BLaER1 treated with 17β-estradiol and CSF1 and Interleukin-3, amounts not matched to agents 10 nM and 100 nM (cell line): Measurements from ENCODE around the gene SULT4A1.
A peak's percentile ranks its signal among the peaks of the same experiment; 100 is the strongest.

ENCODE experiments used
- H3K27ac ChIP-seq, 11 experiments: shearing (Covaris generic); formaldehyde crosslinking; 2 replicates each; pipeline ENCODE4 v1.8.1; 2022
- H3K27me3 ChIP-seq, 11 experiments: shearing (Covaris generic); formaldehyde crosslinking; 2 replicates each; pipeline ENCODE4 v1.8.1; 2022
- H3K36me3 ChIP-seq, 11 experiments: shearing (Covaris generic); formaldehyde crosslinking; 2 replicates each; pipeline ENCODE4 v1.8.1; 2022
- H3K4me1 ChIP-seq, 10 experiments: shearing (Covaris generic); formaldehyde crosslinking; 2 replicates each; pipeline ENCODE4 v1.8.1; 2022
- H3K4me2 ChIP-seq, 11 experiments: shearing (Covaris generic); formaldehyde crosslinking; 2 replicates each; pipeline ENCODE4 v1.8.1; 2022
- H3K4me3 ChIP-seq, 10 experiments: shearing (Covaris generic); formaldehyde crosslinking; 2 replicates each; pipeline ENCODE4 v1.8.1; 2022
- H3K9ac ChIP-seq, 11 experiments: shearing (Covaris generic); formaldehyde crosslinking; 2 replicates each; pipeline ENCODE4 v1.8.1; 2022
- H3K9me3 ChIP-seq, 11 experiments: shearing (Covaris generic); formaldehyde crosslinking; replicated peaks in 1 of 11; 2 replicates each; pipeline ENCODE4 v1.8.1; 2022
- H4K20me1 ChIP-seq, 11 experiments: shearing (Covaris generic); formaldehyde crosslinking; 2 replicates each; pipeline ENCODE4 v1.8.1; 2022
- Cebpa-rat ChIP-seq, 11 experiments: shearing (Covaris generic); IDR thresholded peaks; 2 replicates each; pipeline ENCODE4 v1.8.1; 2022

SULT4A1 gene

DNA sequence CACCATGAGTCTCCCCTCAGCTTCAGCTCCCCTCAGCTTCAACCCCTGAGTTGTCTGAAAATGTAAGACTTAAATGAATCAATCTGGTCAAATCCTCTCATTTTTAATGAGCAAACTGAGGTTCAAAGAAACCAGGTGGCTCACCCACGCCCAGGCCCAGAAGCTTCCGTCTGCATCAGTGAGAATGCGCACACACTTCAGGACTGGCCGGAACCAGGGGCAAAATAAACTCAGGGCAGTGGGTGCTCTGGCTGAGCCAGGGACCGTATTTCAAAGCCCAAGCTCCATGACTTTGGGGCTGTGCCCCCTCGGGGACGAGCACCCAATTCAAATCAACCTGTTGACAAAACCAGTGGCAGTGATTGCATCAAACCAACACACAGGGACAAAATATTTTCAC lies 3.1 kb downstream of the SULT4A1 start:
- H3K4me3 ChIP-seq = no peak overlapping the region
- peaks cover 12 to 23% (median 19%) of the 10 kb centered on the region in 11 experiments; a peak in 21 of 22 replicates for H3K9me3 ChIP-seq
- no peak overlapping the region for H3K9ac ChIP-seq
- H3K4me1 ChIP-seq = peaks cover 0 to 9% (median 5%) of the 10 kb centered on the region in 10 experiments; a peak in 7 of 20 replicates
- no peaks in the 10 kb centered on the region; a peak in 2 of 22 replicates for H4K20me1 ChIP-seq
- no peak overlapping the region for H3K27ac ChIP-seq
- no peaks in the 10 kb centered on the region for H3K36me3 ChIP-seq
- TF ChIP-seq Cebpa-rat (IDR thresholded peaks at IDR 0.05) = no peak
- H3K27me3 ChIP-seq = no peaks in the 10 kb centered on the region
- H3K4me2 ChIP-seq = no peak overlapping the region

DNA sequence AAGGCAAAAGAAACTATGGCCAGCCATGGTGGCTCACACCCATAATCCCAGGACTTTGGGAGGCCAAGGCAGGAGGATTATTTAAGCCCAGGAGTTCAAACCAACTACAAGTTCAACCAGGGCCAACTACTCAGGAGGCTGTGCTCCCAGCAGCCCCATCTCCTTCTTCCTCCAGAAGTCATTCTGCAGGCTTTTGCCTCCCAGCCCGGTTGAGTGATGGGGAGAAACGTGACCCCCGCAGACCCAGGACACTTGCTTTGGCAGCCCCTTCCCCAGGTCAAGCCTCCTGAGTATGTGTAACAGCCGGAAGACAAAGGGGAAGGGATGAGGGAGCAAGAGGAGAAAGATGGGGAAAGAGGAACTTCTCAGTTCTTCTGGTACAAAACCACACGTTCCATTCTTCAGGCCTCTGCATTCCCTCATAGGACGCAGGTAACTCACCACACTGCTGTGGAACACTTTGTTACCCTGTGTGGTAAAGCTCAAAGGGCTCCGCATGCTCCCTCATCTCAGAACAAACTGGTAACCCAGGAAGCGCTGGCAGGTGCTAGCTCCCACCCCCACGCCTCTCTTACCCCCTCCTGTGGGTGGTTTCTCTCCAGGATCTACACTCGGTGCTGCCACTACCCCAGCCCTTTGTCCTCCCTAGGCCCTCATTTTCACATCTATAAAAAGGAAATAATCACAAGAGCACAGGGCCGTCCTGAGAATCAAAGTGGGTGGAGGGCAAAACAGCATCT lies 4.0 kb downstream of the SULT4A1 start:
- Histone ChIP-seq H3K4me2 (peak overlapping the region in 1 of 11 experiments; percentile 24; a peak in 1 of 22 replicates), H3K4me1 (peaks cover 2 to 14% (median 9%) of the 10 kb centered on the region in 10 experiments; a peak in 18 of 20 replicates), H3K36me3 (no peaks in the 10 kb centered on the region), H3K27me3 (no peaks in the 10 kb centered on the region), H3K4me3 (no peak overlapping the region), H3K9ac (no peak overlapping the region), H4K20me1 (no peaks in the 10 kb centered on the region; a peak in 2 of 22 replicates), H3K9me3 (peaks cover 12 to 23% (median 19%) of the 10 kb centered on the region in 11 experiments; a peak in 21 of 22 replicates), H3K27ac (no peak overlapping the region)
- TF ChIP-seq Cebpa-rat (IDR thresholded peaks at IDR 0.05) = no peak

DNA sequence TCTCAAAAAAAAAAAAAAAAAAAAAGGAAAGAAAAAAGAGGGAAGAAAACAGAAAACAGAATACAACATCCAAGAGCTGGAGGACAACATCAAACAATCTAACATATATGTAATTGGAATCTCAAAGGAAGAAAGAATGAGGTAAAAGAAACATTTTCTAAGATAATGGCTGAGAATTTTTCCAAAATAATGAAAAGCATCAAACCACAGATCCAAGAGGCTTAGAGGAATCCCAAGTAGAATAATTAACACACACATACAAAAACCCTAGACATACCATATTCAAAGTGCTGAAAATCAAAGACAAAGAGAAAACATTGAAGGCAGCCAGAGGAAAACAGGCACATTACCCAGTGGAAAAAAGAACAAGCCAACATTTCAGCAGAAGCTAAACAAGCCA lies 4.9 kb downstream of the SULT4A1 start:
- peaks cover 12 to 24% (median 19%) of the 10 kb centered on the region in 10 experiments for H3K4me1 ChIP-seq
- no peak overlapping the region for H3K27ac ChIP-seq
- H3K4me3 ChIP-seq = no peak overlapping the region
- no peak for TF ChIP-seq Cebpa-rat (IDR thresholded peaks at IDR 0.05)
- H4K20me1 ChIP-seq = no peaks in the 10 kb centered on the region; a peak in 2 of 22 replicates
- H3K36me3 ChIP-seq = no peaks in the 10 kb centered on the region
- no peak overlapping the region for H3K4me2 ChIP-seq
- H3K9ac ChIP-seq = no peak overlapping the region
- peaks cover 12 to 23% (median 19%) of the 10 kb centered on the region in 11 experiments; a peak in 21 of 22 replicates for H3K9me3 ChIP-seq
- no peaks in the 10 kb centered on the region for H3K27me3 ChIP-seq

DNA sequence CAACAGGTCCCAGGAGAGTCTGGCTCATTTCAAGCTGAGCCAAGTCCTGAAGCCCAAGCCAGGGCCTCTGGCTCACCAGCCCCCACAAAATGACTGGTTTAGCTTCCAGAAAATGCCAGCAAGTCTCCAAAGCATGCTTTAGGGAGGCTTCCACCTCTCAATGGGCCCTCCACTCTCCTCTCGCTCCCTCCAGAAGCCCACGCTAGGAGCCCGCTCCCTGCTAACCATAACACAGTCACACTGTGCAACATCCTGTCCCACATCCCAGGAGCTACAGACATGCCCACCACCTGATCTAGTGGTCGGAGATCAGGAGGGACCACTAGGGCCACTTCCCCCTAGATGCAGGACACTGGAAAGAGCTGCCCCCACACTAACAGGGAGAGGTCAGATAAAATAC lies 6.9 kb downstream of the SULT4A1 start:
- no peaks in the 10 kb centered on the region; a peak in 1 of 22 replicates for H4K20me1 ChIP-seq
- H3K27me3 ChIP-seq = no peaks in the 10 kb centered on the region
- H3K36me3 ChIP-seq = no peaks in the 10 kb centered on the region
- TF ChIP-seq Cebpa-rat (IDR thresholded peaks at IDR 0.05) = no peak
- H3K4me2 ChIP-seq = no peak overlapping the region
- no peak overlapping the region for H3K9ac ChIP-seq
- H3K27ac ChIP-seq = no peak overlapping the region
- H3K4me1 ChIP-seq = peaks cover 22 to 35% (median 30%) of the 10 kb centered on the region in 10 experiments
- no peak overlapping the region for H3K4me3 ChIP-seq
- H3K9me3 ChIP-seq = peaks cover 12 to 23% (median 19%) of the 10 kb centered on the region in 11 experiments; a peak in 21 of 22 replicates

DNA sequence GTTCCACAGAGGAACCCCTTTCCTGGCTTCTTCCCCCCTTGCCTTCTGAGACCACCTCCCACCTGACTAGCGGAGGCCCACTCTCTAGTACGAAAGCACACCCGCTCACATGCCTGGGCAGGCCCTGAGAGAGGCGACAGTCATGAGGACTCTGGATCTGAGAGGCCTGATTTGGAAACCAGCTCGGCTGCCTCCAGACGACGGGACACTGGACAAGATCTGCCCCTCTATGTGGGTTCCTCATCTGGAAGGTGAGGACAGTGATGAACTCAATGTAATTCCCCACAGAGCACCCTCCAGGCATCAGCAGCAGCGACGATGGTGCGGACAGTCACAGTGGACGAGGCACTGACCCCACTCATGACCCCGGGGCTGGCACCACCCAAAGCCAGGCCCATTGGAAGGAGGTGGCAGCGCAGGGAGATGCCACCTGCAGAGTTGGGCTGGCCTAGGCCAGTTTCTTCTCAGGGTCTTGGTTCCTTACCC lies 7.5 kb downstream of the SULT4A1 start:
- H3K4me2 ChIP-seq = no peak overlapping the region
- TF ChIP-seq Cebpa-rat (IDR thresholded peaks at IDR 0.05) = no peak
- no peaks in the 10 kb centered on the region for H3K36me3 ChIP-seq

DNA sequence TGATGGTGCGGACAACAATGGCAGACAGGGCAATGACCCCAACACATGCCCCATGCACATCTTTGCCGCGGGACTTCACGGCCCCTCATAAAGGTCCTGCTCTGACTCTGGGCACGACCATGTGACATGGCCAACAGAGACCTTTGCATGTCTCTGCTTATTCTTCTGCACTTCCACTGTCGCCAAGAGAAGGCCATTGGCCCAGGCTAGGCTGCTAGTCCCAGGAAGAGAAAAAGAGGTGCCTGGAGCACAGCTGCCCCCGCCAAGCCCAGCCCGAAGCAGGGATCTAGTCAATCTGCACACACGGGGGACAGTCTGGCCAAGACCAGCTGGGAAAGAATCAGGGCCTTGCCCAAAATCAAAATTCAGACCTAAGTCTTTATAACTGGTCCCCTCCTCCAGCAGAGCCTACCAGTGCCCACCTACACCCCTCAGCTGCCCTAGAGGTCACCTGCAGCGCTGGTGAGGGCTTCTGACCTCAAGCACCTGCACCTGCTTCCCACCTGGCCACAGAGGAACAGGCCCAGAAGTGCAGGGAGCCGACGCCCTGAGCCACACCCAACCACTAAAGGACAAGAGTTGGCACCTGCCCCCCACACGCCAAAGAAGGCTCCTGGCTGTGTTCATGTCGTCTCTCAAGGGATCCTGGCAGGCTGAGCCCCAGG lies 8.1 kb downstream of the SULT4A1 start:
- Histone ChIP-seq H3K4me3 (no peak overlapping the region), H3K4me1 (peaks cover 22 to 35% (median 30%) of the 10 kb centered on the region in 10 experiments), H4K20me1 (no peaks in the 10 kb centered on the region), H3K9me3 (peaks cover 12 to 23% (median 19%) of the 10 kb centered on the region in 11 experiments; a peak in 21 of 22 replicates), H3K27me3 (no peaks in the 10 kb centered on the region), H3K4me2 (peak overlapping the region in 1 of 11 experiments; percentile 83; a peak in 1 of 22 replicates), H3K9ac (no peak overlapping the region), H3K27ac (no peak overlapping the region), H3K36me3 (no peaks in the 10 kb centered on the region)
- TF ChIP-seq Cebpa-rat (IDR thresholded peaks at IDR 0.05) = no peak

More for the DNA sequence above, 7.5 kb downstream of the SULT4A1 start:
- peaks cover 12 to 23% (median 19%) of the 10 kb centered on the region in 11 experiments; a peak in 21 of 22 replicates for H3K9me3 ChIP-seq
- H3K27ac ChIP-seq = no peak overlapping the region
- no peaks in the 10 kb centered on the region for H3K27me3 ChIP-seq
- H4K20me1 ChIP-seq = no peaks in the 10 kb centered on the region
- peaks cover 22 to 35% (median 30%) of the 10 kb centered on the region in 10 experiments for H3K4me1 ChIP-seq
- no peak overlapping the region for H3K9ac ChIP-seq
- no peak overlapping the region for H3K4me3 ChIP-seq

DNA sequence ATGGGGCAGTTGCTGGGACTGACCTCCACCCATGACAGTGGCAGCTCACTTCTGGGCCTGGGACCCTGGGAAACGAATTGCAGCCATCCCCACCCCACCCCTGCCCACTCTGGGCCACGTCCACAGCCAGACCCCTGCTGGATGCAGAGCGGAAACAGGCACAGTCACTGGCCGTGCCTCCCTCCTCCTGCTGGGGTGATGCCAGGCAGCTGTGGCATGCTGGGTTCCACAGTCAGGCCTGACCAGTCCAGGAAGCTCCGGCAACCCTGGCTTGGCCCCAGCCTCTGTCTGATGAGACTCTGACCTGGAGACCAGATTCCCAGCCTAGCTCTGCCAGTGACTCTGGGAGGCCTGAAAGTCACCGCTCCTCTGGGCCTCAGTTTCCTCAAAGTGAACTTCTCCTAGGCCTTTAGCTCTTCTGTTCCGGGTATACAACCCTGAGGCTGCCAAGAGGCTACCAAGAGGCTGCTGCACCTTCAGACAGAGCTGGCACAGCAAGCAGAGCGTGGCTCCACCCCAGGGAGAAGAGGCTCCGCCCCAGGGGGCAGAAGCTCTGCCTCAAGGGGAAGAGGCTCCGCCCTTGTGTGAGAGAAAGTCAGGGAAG lies 8.9 kb downstream of the SULT4A1 start:
- TF ChIP-seq Cebpa-rat (IDR thresholded peaks at IDR 0.05) = no peak
- peak overlapping the region; percentile 65 to 83 (median 74); a peak in 21 of 22 replicates for H3K4me2 ChIP-seq
- peak overlapping the region in 4 of 11 experiments; percentile 61 to 73 (median 68); a peak in 1 of 22 replicates for H3K27ac ChIP-seq
- no peaks in the 10 kb centered on the region for H3K27me3 ChIP-seq
- H3K36me3 ChIP-seq = no peaks in the 10 kb centered on the region
- no peak overlapping the region for H3K9ac ChIP-seq
- H3K4me3 ChIP-seq = no peak overlapping the region
- H3K9me3 ChIP-seq = peaks cover 12 to 23% (median 19%) of the 10 kb centered on the region in 11 experiments; a peak in 21 of 22 replicates
- no peaks in the 10 kb centered on the region for H4K20me1 ChIP-seq
- peaks cover 22 to 36% (median 28%) of the 10 kb centered on the region in 10 experiments for H3K4me1 ChIP-seq

DNA sequence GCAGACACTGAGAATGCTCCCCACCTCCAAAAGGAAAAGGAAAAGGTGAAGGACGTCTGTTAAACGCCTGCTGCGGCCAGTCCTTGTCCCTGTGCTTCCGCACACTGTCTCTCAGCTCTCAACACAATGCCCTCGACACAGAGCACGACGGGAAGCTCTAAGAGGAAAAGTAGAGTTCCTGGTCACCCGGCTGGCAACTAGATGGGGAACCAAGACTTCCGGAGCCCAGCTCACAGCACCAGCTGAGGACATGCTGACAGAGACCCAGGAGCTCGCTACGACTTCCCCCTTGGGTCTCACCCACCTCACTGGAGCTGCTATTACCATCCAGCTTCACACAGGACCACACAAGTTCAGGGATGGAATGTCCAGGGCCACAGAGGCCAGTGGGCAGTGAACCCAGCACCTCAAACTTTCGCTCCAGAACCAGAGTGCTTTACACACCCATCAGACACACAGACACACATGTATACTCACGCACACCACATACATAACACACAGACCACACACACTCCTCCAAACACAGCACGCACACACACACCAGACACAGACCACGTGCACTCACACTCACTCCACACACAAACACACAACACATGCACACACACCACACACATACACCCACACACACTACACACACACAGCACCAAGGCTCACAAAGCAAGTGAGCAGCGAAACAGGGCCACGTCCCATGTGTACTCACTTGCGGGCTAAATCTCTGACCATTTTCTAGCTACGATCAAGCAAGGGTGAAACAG lies 9.6 kb downstream of the SULT4A1 start:
- Histone ChIP-seq H3K4me2 (peak overlapping the region; percentile 65 to 83 (median 74)), H3K27ac (peak overlapping the region; percentile 13 to 73 (median 64); a peak in 19 of 22 replicates), H3K36me3 (no peaks in the 10 kb centered on the region), H4K20me1 (no peaks in the 10 kb centered on the region), H3K9ac (peak overlapping the region in 7 of 11 experiments; percentile 4 to 47 (median 42); a peak in 7 of 22 replicates), H3K9me3 (peaks cover 12 to 22% (median 19%) of the 10 kb centered on the region in 11 experiments; a peak in 21 of 22 replicates), H3K4me3 (no peak overlapping the region), H3K4me1 (peaks cover 22 to 35% (median 26%) of the 10 kb centered on the region in 10 experiments), H3K27me3 (no peaks in the 10 kb centered on the region)
- no peak for TF ChIP-seq Cebpa-rat (IDR thresholded peaks at IDR 0.05)
